IMR-90 (cell line): ENCODE data around the gene OR11G2. TPM values are rescaled to one million over a fixed set of nuclear protein-coding genes. Genes with fewer than 3 reads are reported as not detected.
"Not testable (repeated sequence)": the region's sequence is repeated elsewhere in the genome, so short reads cannot be mapped to it uniquely, and the experiment has no call there.

ENCODE experiments used
- ATAC-seq: fragments of 200-7000 bp; cut with Tn5 transposase; 2 replicates; pipeline ENCODE4 v1.9.1; 2020; ENCODE audit warnings: low read depth, mild to moderate bottlenecking, moderate library complexity
- BruUV-seq: library from RNA; stranded (reverse); fragments of 400-500 nt; replicated peaks from 2 replicates; lab custom pipeline; 2021; lab: Mats Ljungman, UMichigan
- CTCF ChIA-PET: fragments of 300-600 bp; formaldehyde crosslinking; extraction: SDS; loops from one replicate; lab custom pipeline; 2021; ENCODE audit warnings: antibody characterized with exemption; lab: Yijun Ruan, JAX
- POLR2A ChIA-PET: fragments of 300-600 bp; sonication (Branson Sonifier 250); formaldehyde crosslinking; loops from one replicate; lab custom pipeline; 2022; ENCODE audit warnings: antibody characterized with exemption; ENCODE audit not compliant: unreplicated experiment; lab: Charles Lee
- DNase-seq: peaks from one replicate; pipeline ENCODE4 v3.0.0; 2013
- H2AFZ ChIP-seq: replicated peaks from 2 replicates; pipeline ENCODE3; 2013; ENCODE audit warnings: low read length, mild to moderate bottlenecking; ENCODE audit not compliant: poor library complexity
- H2AK5ac ChIP-seq: 2 replicates; pipeline ENCODE4 v1.6.1; 2013; ENCODE audit warnings: low read depth, low read length, inconsistent platforms
- H2AK9ac ChIP-seq: replicated peaks from 2 replicates; pipeline ENCODE3; 2013; ENCODE audit warnings: mild to moderate bottlenecking, low read depth, low read length, moderate library complexity; ENCODE audit not compliant: poor library complexity
- H2BK120ac ChIP-seq: 2 replicates; pipeline ENCODE4 v1.6.1; 2013; ENCODE audit warnings: low read depth, low read length, inconsistent platforms
- H2BK15ac ChIP-seq: 3 replicates; pipeline ENCODE4 v1.6.1; 2013; ENCODE audit warnings: low read depth, low read length, inconsistent platforms
- H2BK20ac ChIP-seq: 2 replicates; pipeline ENCODE4 v1.6.1; 2013; ENCODE audit warnings: low read depth, mild to moderate bottlenecking, inconsistent platforms, low read length, moderate library complexity
- H2BK5ac ChIP-seq: 2 replicates; pipeline ENCODE4 v1.6.1; 2013; ENCODE audit warnings: mild to moderate bottlenecking, low read depth, low read length, inconsistent platforms; ENCODE audit not compliant: poor library complexity, severe bottlenecking
- H3K14ac ChIP-seq: replicated peaks from 2 replicates; pipeline ENCODE4 v1.6.1; 2013; ENCODE audit warnings: low read depth, low read length, inconsistent platforms
- H3K18ac ChIP-seq: 2 replicates; pipeline ENCODE4 v1.6.1; 2013; ENCODE audit warnings: low read depth, low read length, control low read depth
- H3K23ac ChIP-seq: 2 replicates; pipeline ENCODE4 v1.6.1; 2013; ENCODE audit warnings: low read depth, low read length, inconsistent platforms
- H3K27ac ChIP-seq: 2 replicates; pipeline ENCODE4 v1.5.1; 2013; ENCODE audit warnings: mild to moderate bottlenecking, control low read depth, low read length; ENCODE audit not compliant: insufficient read depth
- H3K27me3 ChIP-seq: 2 replicates; pipeline ENCODE4 v1.6.1; 2013; ENCODE audit warnings: low read length; ENCODE audit not compliant: control insufficient read depth, insufficient read depth
- H3K36me3 ChIP-seq: 2 replicates; pipeline ENCODE4 v1.6.1; 2013; ENCODE audit warnings: low read length, mixed read lengths; ENCODE audit not compliant: control insufficient read depth, insufficient read depth
- H3K4ac ChIP-seq: 2 replicates; pipeline ENCODE4 v1.6.1; 2013; ENCODE audit warnings: low read depth, low read length, inconsistent platforms
- H3K4me1 ChIP-seq: 2 replicates; pipeline ENCODE4 v1.6.1; 2013; ENCODE audit warnings: low read length, mixed read lengths; ENCODE audit not compliant: control insufficient read depth, insufficient read depth
- H3K4me2 ChIP-seq: 2 replicates; pipeline ENCODE4 v1.6.1; 2013; ENCODE audit warnings: low read depth, mild to moderate bottlenecking, control low read depth, low read length, moderate library complexity
- H3K4me3 ChIP-seq: 2 replicates; pipeline ENCODE4 v1.5.1; 2013; ENCODE audit warnings: low read depth, mild to moderate bottlenecking, control low read depth, low read length, moderate library complexity; ENCODE audit not compliant: insufficient read depth
- H3K56ac ChIP-seq: 2 replicates; pipeline ENCODE4 v1.6.1; 2013; ENCODE audit warnings: low read length, inconsistent platforms; ENCODE audit not compliant: insufficient read depth; ENCODE audit errors: extremely low read depth
- H3K79me1 ChIP-seq, 2 experiments: 2 replicates each; pipeline ENCODE4 v1.6.1; 2013; ENCODE audit warnings: low read length in 2 of 2, inconsistent platforms in 1 of 2, low read depth in 1 of 2
- H3K9ac ChIP-seq: 2 replicates; pipeline ENCODE4 v1.6.1; 2013; ENCODE audit warnings: low read depth, low read length, control low read depth
- H3K9me1 ChIP-seq: 2 replicates; pipeline ENCODE4 v1.6.1; 2013; ENCODE audit warnings: low read length, inconsistent platforms; ENCODE audit not compliant: insufficient read depth
- H3K9me3 ChIP-seq: 2 replicates; pipeline ENCODE4 v1.6.1; 2013; ENCODE audit warnings: low read length; ENCODE audit not compliant: control insufficient read depth, insufficient read depth
- H4K20me1 ChIP-seq: 2 replicates; pipeline ENCODE4 v1.6.1; 2013; ENCODE audit warnings: low read length, inconsistent platforms; ENCODE audit not compliant: insufficient read depth
- H4K5ac ChIP-seq: 2 replicates; pipeline ENCODE4 v1.6.1; 2013; ENCODE audit warnings: mild to moderate bottlenecking, low read depth, low read length, control low read depth
- H4K8ac ChIP-seq, 2 experiments: 2 replicates each; pipeline ENCODE4 v1.6.1; 2013; ENCODE audit warnings: low read depth in 2 of 2, low read length in 2 of 2, control low read depth in 1 of 2, inconsistent platforms in 1 of 2
- H4K91ac ChIP-seq: 2 replicates; pipeline ENCODE4 v1.6.1; 2013; ENCODE audit warnings: low read depth, low read length, inconsistent platforms; ENCODE audit not compliant: insufficient read depth
- CEBPB ChIP-seq: IDR thresholded peaks from 2 replicates; pipeline ENCODE4 v1.6.1; 2012; ENCODE audit warnings: low read depth, low read length, improper control_type of control experiment
- CHD1 ChIP-seq: IDR thresholded peaks from 2 replicates; pipeline ENCODE4 v1.6.1; 2012; ENCODE audit warnings: low read depth, low read length, improper control_type of control experiment
- FOS ChIP-seq: fragments of 150-350 bp; IDR thresholded peaks from 2 replicates; pipeline ENCODE4 v1.6.1; 2016; ENCODE audit warnings: low read depth, low read length
- MAZ ChIP-seq: IDR thresholded peaks from 2 replicates; pipeline ENCODE4 v1.6.1; 2012; ENCODE audit warnings: low read depth, mild to moderate bottlenecking, low read length, improper control_type of control experiment, moderate library complexity, borderline replicate concordance
- MXI1 ChIP-seq: IDR thresholded peaks from 2 replicates; pipeline ENCODE4 v1.6.1; 2012; ENCODE audit warnings: low read depth, mild to moderate bottlenecking, low read length, moderate library complexity, borderline replicate concordance
- POLR2A ChIP-seq: IDR thresholded peaks from 2 replicates; pipeline ENCODE4 v1.6.1; 2012; ENCODE audit warnings: mild to moderate bottlenecking, low read depth, low read length
- RFX5 ChIP-seq: IDR thresholded peaks from 2 replicates; pipeline ENCODE4 v1.8.0; 2012; ENCODE audit warnings: low read depth, mild to moderate bottlenecking, low read length, moderate library complexity
- USF2 ChIP-seq: fragments of 150-350 bp; IDR thresholded peaks from 2 replicates; pipeline ENCODE4 v1.6.1; 2017; ENCODE audit warnings: mild to moderate bottlenecking, antibody characterized with exemption, low read length, low read depth
- WGBS, 2 experiments: methylation state at CpG; one replicate each; pipeline versions ENCODE4 v1.1.5 to v1.1.7; 2013; ENCODE audit warnings: missing lambda C conversion rate in 2 of 2; ENCODE audit not compliant: insufficient read length in 1 of 2; ENCODE audit errors: extremely low coverage in 2 of 2; 5-methylcytosine and 5-hydroxymethylcytosine counted together
- dilution Hi-C: fragments of 300-500 bp; cut with HindIII; formaldehyde crosslinking; loops from one replicate; pipeline ENCODE4 v1.14.3; 2018; ENCODE audit warnings: low sequenced_read_pairs; ENCODE audit not compliant: unreplicated experiment
- in situ Hi-C: fragments of 300-500 bp; cut with MboI; formaldehyde crosslinking; loops from 3 replicates; pipeline ENCODE4 v1.14.3; 2019; ENCODE audit warnings: low sequenced_read_pairs, inconsistent platforms, mixed read lengths
- intact Hi-C: fragments of 100-400 bp; cut with micrococcal nuclease; formaldehyde crosslinking; loops from 2 replicates; pipeline ENCODE4 v1.10.0; 2022
- polyA plus RNA-seq, 3 experiments: library from polyadenylated mRNA; depleted of rRNA; stranded (reverse); fragments of >200 nt; gene quantifications; 2 replicates each; pipeline ENCODE4 v1.2.3, GENCODE V29; 2012; ENCODE audit warnings: low replicate concordance in 1 of 3
- total RNA-seq: library from RNA; depleted of rRNA; stranded (reverse); fragments of >200 nt; gene quantifications from 2 replicates; pipeline ENCODE4 v1.2.3, GENCODE V29; 2012

OR11G2 gene
- total and polyA plus RNA-seq, 2 of the 4 experiments (the other 2 are of a cell fraction), result not detected

- POLR2A ChIA-PET, result no interaction called here
- H3K9me1 ChIP-seq, result no peaks in the 10 kb centered on the region
- BruUV-seq, result no TSS peak
Measured at GRCh38 chr14:20228681-20229080, 38.0 kb downstream of the OR11G2 start, which contains the start of gene OR11H7. Gene OR11H7, plus strand, starts transcription at chr14:20228981.

GRCh38 chr14:20235415-20235814 is 44.7 kb downstream of the OR11G2 start:
- DNase-seq, H3K9me3 ChIP-seq, ATAC-seq, H3K18ac ChIP-seq, H4K20me1 ChIP-seq, POLR2A ChIA-PET, H2AFZ ChIP-seq, H3K9me1 ChIP-seq, H3K27me3 ChIP-seq, H2BK20ac ChIP-seq, H3K23ac ChIP-seq, H2BK5ac ChIP-seq, H2AK9ac ChIP-seq, H3K36me3 ChIP-seq, H3K14ac ChIP-seq, H3K4ac ChIP-seq, H3K27ac ChIP-seq, H3K4me1 ChIP-seq, H4K91ac ChIP-seq, H4K8ac ChIP-seq, H2BK120ac ChIP-seq, BruUV-seq, H3K79me1 ChIP-seq, H3K4me3 ChIP-seq, CTCF ChIA-PET, H3K9ac ChIP-seq, H3K56ac ChIP-seq, H4K5ac ChIP-seq, intact Hi-C loops, dilution Hi-C loops, H2AK5ac ChIP-seq, H3K4me2 ChIP-seq, H2BK15ac ChIP-seq, in situ Hi-C loops: not testable (repeated sequence)
- no CpG with 5 or more reads among the region's 4 CpGs for WGBS, 2 experiments

More at GRCh38 chr14:20228681-20229080, 38.0 kb downstream of the OR11G2 start, which contains the start of gene OR11H7:
- Histone ChIP-seq H3K4me1 (no peaks in the 10 kb centered on the region), H4K91ac (no peak within 1 kb of the TSS), H4K20me1 (no peaks in the 10 kb centered on the region), H3K79me1 (no peaks in the 10 kb centered on the region), H4K5ac (no peak within 1 kb of the TSS), H3K27me3 (no peaks in the 10 kb centered on the region), H3K9ac (no peak within 1 kb of the TSS), H2AFZ (no peak within 1 kb of the TSS), H3K27ac (no peak within 1 kb of the TSS), H3K4me3 (no peak within 1 kb of the TSS), H3K23ac (no peak within 1 kb of the TSS), H4K8ac (no peak within 1 kb of the TSS), H3K4ac (no peak within 1 kb of the TSS), H3K36me3 (no peaks in the 10 kb centered on the region), H2BK120ac (no peak within 1 kb of the TSS), H3K9me3 (peaks cover 9% of the 10 kb centered on the region), H2AK9ac (no peak within 1 kb of the TSS), H2AK5ac (no peak within 1 kb of the TSS), H3K14ac (no peak within 1 kb of the TSS), H3K56ac (no peak within 1 kb of the TSS), H2BK5ac (no peak within 1 kb of the TSS), H2BK20ac (no peak within 1 kb of the TSS), H2BK15ac (no peak within 1 kb of the TSS), H3K18ac (no peak within 1 kb of the TSS), H3K4me2 (no peak within 1 kb of the TSS)
- dilution Hi-C loops, result no loop called here
- no peak for DNase-seq
- in situ Hi-C loops, result no loop called here
- CTCF ChIA-PET, result interaction anchor here (1.0 kb wide), 1 partner anchor 9 kb away, joined by 3 read pairs; no protein-coding TSS in a partner anchor
- ATAC-seq, result no peak
- intact Hi-C loops, result no loop called here
- TF ChIP-seq CEBPB (no peak), USF2 (no peak), RFX5 (no peak), POLR2A (no peak), MAZ (no peak), CHD1 (no peak), FOS (no peak), MXI1 (no peak)
- WGBS, 2 experiments, result no CpG with 5 or more reads among the region's 1 CpG
